HepG2 (cell line): ENCODE data around the gene SRSF7. TPM values are rescaled to one million over a fixed set of nuclear protein-coding genes. Genes with fewer than 3 reads are reported as not detected.

Experiments used
- ATAC-seq: fragments of 200-7000 bp; cut with Tn5 transposase; 3 replicates; pipeline ENCODE4 v1.9.1; 2020; ENCODE audit warnings: mild to moderate bottlenecking, moderate library complexity
- BruUV-seq: library from RNA; stranded (reverse); fragments of 400-500 nt; replicated peaks from 2 replicates; lab custom pipeline; 2021; lab: Mats Ljungman, UMichigan
- CTCF ChIA-PET: fragments of 300-600 bp; formaldehyde crosslinking; extraction: SDS; loops from one replicate; lab custom pipeline; 2021; ENCODE audit warnings: low total read pairs, inconsistent platforms, low intra/inter-chr PET ratio; lab: Yijun Ruan, JAX
- POLR2A ChIA-PET: fragments of 350-600 bp; sonication (Branson Sonifier 250); formaldehyde crosslinking; loops from one replicate; lab custom pipeline; 2020; ENCODE audit warnings: antibody characterized with exemption, inconsistent platforms; lab: Yijun Ruan, JAX
- DNase-seq: peaks from one replicate; pipeline ENCODE4 v3.0.0-alpha.2; 2015; ENCODE audit warnings: low spot score
- FAIRE-seq: peaks from 3 replicates; lab custom pipeline; 2011; peaks lifted over from hg19 to GRCh38; lab: Jason Lieb, UNC
- H2AFZ ChIP-seq: one replicate; pipeline ENCODE4 v1.6.1; 2011; ENCODE audit warnings: low read length, inconsistent platforms
- H3K27ac ChIP-seq: fragments of 300-600 bp; 3 replicates; pipeline ENCODE4 v1.8.0; 2011; ENCODE audit warnings: mixed run types, mild to moderate bottlenecking, mixed read lengths, low read length, inconsistent platforms; ENCODE audit not compliant: insufficient read depth; ENCODE audit errors: extremely low read length
- H3K27me3 ChIP-seq, 2 experiments: fragments of 200-600 bp in 1 of 2; 2 replicates in 1 of 2; 3 replicates in 1 of 2; pipeline versions ENCODE4 v1.6.0 to v1.8.0; 2011; ENCODE audit warnings: low read length in 2 of 2, mild to moderate bottlenecking in 2 of 2, moderate library complexity in 2 of 2, inconsistent platforms in 1 of 2; ENCODE audit not compliant: insufficient read depth in 2 of 2, control insufficient read depth in 1 of 2
- H3K36me3 ChIP-seq, 2 experiments: fragments of 200-600 bp in 1 of 2; replicated peaks in 1 of 2; 2 replicates in 1 of 2; 3 replicates in 1 of 2; pipeline versions ENCODE4 v1.5.1 to v1.8.0; 2011; ENCODE audit warnings: low read length in 2 of 2, inconsistent platforms in 1 of 2; ENCODE audit not compliant: insufficient read depth in 2 of 2, control insufficient read depth in 1 of 2
- H3K4me1 ChIP-seq: 2 replicates; pipeline ENCODE4 v1.5.1; 2012; ENCODE audit warnings: low read length, inconsistent platforms; ENCODE audit not compliant: insufficient read depth
- H3K4me2 ChIP-seq: 2 replicates; pipeline ENCODE4 v1.6.0; 2011; ENCODE audit warnings: low read depth, low read length, inconsistent platforms
- H3K4me3 ChIP-seq, 3 experiments: fragments of 200-600 bp in 1 of 3; sonication (generic), shearing (Covaris generic) in 1 of 3; replicated peaks in 1 of 3; 2 replicates each; pipeline ENCODE4 v1.5.1; 2011 to 2016; ENCODE audit warnings: low read length in 3 of 3, inconsistent platforms in 2 of 3, low read depth in 2 of 3, mild to moderate bottlenecking in 2 of 3, control low read depth in 1 of 3, mixed read lengths in 1 of 3; ENCODE audit not compliant: insufficient read depth in 1 of 3
- H3K79me2 ChIP-seq: one replicate; pipeline ENCODE4 v1.6.1; 2011; ENCODE audit warnings: low read length, inconsistent platforms; ENCODE audit not compliant: insufficient read depth
- H3K9ac ChIP-seq: 2 replicates; pipeline ENCODE4 v1.6.0; 2011; ENCODE audit warnings: mild to moderate bottlenecking, low read depth, low read length, inconsistent platforms; ENCODE audit not compliant: insufficient read depth
- H3K9me3 ChIP-seq: 2 replicates; pipeline ENCODE4 v1.5.1; 2012; ENCODE audit warnings: mild to moderate bottlenecking, low read length
- H4K20me1 ChIP-seq: 2 replicates; pipeline ENCODE4 v1.6.0; 2011; ENCODE audit warnings: inconsistent platforms, mild to moderate bottlenecking, low read length, moderate library complexity; ENCODE audit not compliant: insufficient read depth
- DNMT3B ChIP-seq: conservative IDR thresholded peaks from 2 replicates; pipeline ENCODE4 v1.6.1; 2016; ENCODE audit warnings: missing biosample characterization, control low read depth
- KDM2A ChIP-seq: sonication (generic); formaldehyde crosslinking; IDR thresholded peaks from 2 replicates; pipeline ENCODE4 v1.4.0; 2020; ENCODE audit warnings: low read depth, missing genetic modification reagents, borderline replicate concordance
- ONECUT2 ChIP-seq: sonication (generic); formaldehyde crosslinking; IDR thresholded peaks from 2 replicates; pipeline ENCODE4 v1.4.0; 2020; ENCODE audit warnings: missing genetic modification reagents
- SRSF4 ChIP-seq: fragments of 200-400 bp; formaldehyde crosslinking; IDR thresholded peaks from one replicate; pipeline ENCODE4 v1.6.1; 2018; ENCODE audit warnings: mild to moderate bottlenecking, low read depth, low read length, moderate library complexity; ENCODE audit not compliant: poor library complexity, severe bottlenecking
- ZNF34 ChIP-seq: sonication (generic); formaldehyde crosslinking; IDR thresholded peaks from 2 replicates; pipeline ENCODE4 v1.4.0; 2020; ENCODE audit warnings: mild to moderate bottlenecking, missing genetic modification reagents, borderline replicate concordance
- ZNF777 ChIP-seq: sonication (generic); formaldehyde crosslinking; IDR thresholded peaks from 2 replicates; pipeline ENCODE4 v1.4.0; 2020; ENCODE audit warnings: missing genetic modification reagents
- WGBS: methylation state at CpG from one replicate; pipeline ENCODE4 v1.1.6; 2017; ENCODE audit warnings: low lambda C conversion rate; 5-methylcytosine and 5-hydroxymethylcytosine counted together
- in situ Hi-C: cut with HindIII; loops from 2 replicates; pipeline ENCODE4 v1.10.0; 2017; ENCODE audit warnings: low pct_unique_long_range_greater_than_20kb; ENCODE audit not compliant: extremely low pct_ligation_motif_present
- intact Hi-C: fragments of 100-400 bp; cut with micrococcal nuclease; formaldehyde crosslinking; loops from one replicate; pipeline ENCODE4 v1.10.0; 2022; ENCODE audit not compliant: unreplicated experiment
- polyA plus RNA-seq, 8 experiments: library from polyadenylated mRNA; depleted of rRNA in 3 of 8; stranded (reverse) in 7 of 8; unstranded in 1 of 8; fragments of >200 nt; fragmentation: Illumina TruSeq in 4 of 8; extraction: Trizol in 4 of 8; gene quantifications; 2 replicates each; pipeline versions ENCODE4 v1.2.1 to v1.2.3, GENCODE V29; 2011 to 2016; ENCODE audit warnings: low read depth in 4 of 8, missing spikeins in 1 of 8, mixed read lengths in 1 of 8; ENCODE audit not compliant: insufficient read depth in 1 of 8
- total RNA-seq, 5 experiments: library from RNA; depleted of rRNA; stranded (reverse); fragments of >200 nt; fragmentation: Illumina TruSeq; extraction: Trizol; gene quantifications; 2 replicates each; pipeline ENCODE4 v1.2.3, GENCODE V29; 2016; ENCODE audit warnings: low read depth in 1 of 5
- TF ChIP-seq, protein P1 (sequence below): sonication (generic); formaldehyde crosslinking; IDR thresholded peaks from 2 replicates; pipeline ENCODE4 v1.4.0; 2020; ENCODE audit warnings: missing genetic modification reagents
- TF ChIP-seq, protein P2 (sequence below), 2 experiments: sonication (generic) in 1 of 2; formaldehyde crosslinking in 1 of 2; IDR thresholded peaks; 2 replicates each; pipeline versions ENCODE4 v1.6.1 to v1.9.0; 2014 to 2022; ENCODE audit warnings: antibody characterized with exemption in 1 of 2, borderline replicate concordance in 1 of 2, inconsistent platforms in 1 of 2, low read depth in 1 of 2, missing genetic modification reagents in 1 of 2
- TF ChIP-seq, protein P3 (sequence below): sonication (generic); formaldehyde crosslinking; IDR thresholded peaks from 2 replicates; pipeline ENCODE4 v1.4.0; 2020; ENCODE audit warnings: missing genetic modification reagents, borderline replicate concordance

The SRSF7 gene
- total and polyA plus RNA-seq, 2 of the 13 experiments (the other 11 are each of a cell fraction or from before 2014, with no cell fraction given), result 172 to 275 TPM

DNA sequence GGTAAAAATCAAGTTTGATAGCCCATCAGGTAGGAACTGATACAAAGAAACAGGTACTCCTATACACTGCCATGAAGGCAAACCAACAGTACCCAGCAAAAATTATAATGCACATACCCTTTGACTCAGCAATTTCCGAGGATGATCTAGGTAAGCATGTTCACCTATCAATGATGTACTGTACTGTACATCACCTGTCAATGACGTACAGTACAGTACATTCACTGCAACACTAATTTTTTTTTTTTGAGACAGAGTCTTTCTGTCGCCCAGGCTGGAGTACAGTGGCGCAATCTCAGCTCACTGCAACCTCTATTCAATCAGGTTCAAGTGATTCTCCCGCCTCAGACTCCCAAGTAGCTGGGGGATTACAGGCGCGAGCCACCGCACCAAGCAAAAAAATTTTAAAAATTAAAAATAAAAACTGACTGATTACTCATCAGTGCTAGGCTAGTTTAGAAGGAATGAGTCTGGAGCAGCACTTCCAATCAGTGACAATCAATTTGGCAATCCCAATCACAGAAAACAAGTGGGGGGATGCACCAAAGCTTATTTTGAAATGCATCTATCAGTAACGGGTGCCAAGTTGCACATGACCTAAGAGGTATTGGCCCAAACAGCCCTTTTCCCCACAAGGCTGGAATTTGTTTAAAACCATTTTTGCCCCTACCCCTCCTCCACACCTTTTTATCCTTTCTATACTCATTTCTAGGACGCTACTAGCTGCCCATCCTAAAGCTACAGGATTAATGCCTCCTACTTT, 8.2 kb downstream of the SRSF7 start:
- Histone ChIP-seq H3K4me3 (no peak overlapping the region), H3K4me2 (no peak overlapping the region), H3K79me2 (peaks cover 39% of the 10 kb centered on the region), H3K36me3 (peaks cover 11 to 46% of the 10 kb centered on the region in 2 experiments), H3K27ac (peak overlapping the region; percentile 13), H3K27me3 (no peaks in the 10 kb centered on the region), H4K20me1 (peaks cover 58% of the 10 kb centered on the region), H3K4me1 (peaks cover 76% of the 10 kb centered on the region), H3K9me3 (no peaks in the 10 kb centered on the region), H3K9ac (no peak overlapping the region), H2AFZ (no peak overlapping the region)
- ChIA-PET CTCF (no interaction called here), POLR2A (interaction anchor here (0.7 to 5.2 kb wide), 4 partner anchors 8 to 11 kb away, joined by 3 to 59 read pairs (median 10); partner anchors contain the start of gene SRSF7)
- in situ Hi-C loops (loop anchor here (25.0 kb wide), 1 partner anchor 431 kb away; no protein-coding TSS in a partner anchor), intact Hi-C loops (loop anchor here (5.0 to 10.0 kb wide), 2 partner anchors 92 to 426 kb away; no protein-coding TSS in a partner anchor)
- no peak for FAIRE-seq
- WGBS, result 85% methylated on average over 10 of the region's 10 CpGs
- no peak for DNase-seq
- peak; percentile 29 for ATAC-seq
- no TSS peak for BruUV-seq
- TF ChIP-seq DNMT3B (CRISPR knock-in tag) (no peak), ZNF34 (CRISPR knock-in tag) (no peak), ONECUT2 (CRISPR knock-in tag) (no peak), ZNF777 (no peak), SRSF4 (no peak), KDM2A (CRISPR knock-in tag) (no peak)
- TF ChIP-seq, protein P1, sequence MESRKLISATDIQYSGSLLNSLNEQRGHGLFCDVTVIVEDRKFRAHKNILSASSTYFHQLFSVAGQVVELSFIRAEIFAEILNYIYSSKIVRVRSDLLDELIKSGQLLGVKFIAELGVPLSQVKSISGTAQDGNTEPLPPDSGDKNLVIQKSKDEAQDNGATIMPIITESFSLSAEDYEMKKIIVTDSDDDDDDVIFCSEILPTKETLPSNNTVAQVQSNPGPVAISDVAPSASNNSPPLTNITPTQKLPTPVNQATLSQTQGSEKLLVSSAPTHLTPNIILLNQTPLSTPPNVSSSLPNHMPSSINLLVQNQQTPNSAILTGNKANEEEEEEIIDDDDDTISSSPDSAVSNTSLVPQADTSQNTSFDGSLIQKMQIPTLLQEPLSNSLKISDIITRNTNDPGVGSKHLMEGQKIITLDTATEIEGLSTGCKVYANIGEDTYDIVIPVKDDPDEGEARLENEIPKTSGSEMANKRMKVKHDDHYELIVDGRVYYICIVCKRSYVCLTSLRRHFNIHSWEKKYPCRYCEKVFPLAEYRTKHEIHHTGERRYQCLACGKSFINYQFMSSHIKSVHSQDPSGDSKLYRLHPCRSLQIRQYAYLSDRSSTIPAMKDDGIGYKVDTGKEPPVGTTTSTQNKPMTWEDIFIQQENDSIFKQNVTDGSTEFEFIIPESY (CRISPR knock-in tag), result 0 out of 2 replicates have a peak, but pooled peaks have one; percentile 21
- TF ChIP-seq, protein P2, sequence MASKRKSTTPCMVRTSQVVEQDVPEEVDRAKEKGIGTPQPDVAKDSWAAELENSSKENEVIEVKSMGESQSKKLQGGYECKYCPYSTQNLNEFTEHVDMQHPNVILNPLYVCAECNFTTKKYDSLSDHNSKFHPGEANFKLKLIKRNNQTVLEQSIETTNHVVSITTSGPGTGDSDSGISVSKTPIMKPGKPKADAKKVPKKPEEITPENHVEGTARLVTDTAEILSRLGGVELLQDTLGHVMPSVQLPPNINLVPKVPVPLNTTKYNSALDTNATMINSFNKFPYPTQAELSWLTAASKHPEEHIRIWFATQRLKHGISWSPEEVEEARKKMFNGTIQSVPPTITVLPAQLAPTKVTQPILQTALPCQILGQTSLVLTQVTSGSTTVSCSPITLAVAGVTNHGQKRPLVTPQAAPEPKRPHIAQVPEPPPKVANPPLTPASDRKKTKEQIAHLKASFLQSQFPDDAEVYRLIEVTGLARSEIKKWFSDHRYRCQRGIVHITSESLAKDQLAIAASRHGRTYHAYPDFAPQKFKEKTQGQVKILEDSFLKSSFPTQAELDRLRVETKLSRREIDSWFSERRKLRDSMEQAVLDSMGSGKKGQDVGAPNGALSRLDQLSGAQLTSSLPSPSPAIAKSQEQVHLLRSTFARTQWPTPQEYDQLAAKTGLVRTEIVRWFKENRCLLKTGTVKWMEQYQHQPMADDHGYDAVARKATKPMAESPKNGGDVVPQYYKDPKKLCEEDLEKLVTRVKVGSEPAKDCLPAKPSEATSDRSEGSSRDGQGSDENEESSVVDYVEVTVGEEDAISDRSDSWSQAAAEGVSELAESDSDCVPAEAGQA (IDR thresholded peaks at IDR 0.05; ENCODE audit: low read depth), result no peak
- TF ChIP-seq, protein P2 (CRISPR knock-in tag; IDR thresholded peaks at IDR 0.05; ENCODE audit: borderline replicate concordance), result no peak
- TF ChIP-seq, protein P3, sequence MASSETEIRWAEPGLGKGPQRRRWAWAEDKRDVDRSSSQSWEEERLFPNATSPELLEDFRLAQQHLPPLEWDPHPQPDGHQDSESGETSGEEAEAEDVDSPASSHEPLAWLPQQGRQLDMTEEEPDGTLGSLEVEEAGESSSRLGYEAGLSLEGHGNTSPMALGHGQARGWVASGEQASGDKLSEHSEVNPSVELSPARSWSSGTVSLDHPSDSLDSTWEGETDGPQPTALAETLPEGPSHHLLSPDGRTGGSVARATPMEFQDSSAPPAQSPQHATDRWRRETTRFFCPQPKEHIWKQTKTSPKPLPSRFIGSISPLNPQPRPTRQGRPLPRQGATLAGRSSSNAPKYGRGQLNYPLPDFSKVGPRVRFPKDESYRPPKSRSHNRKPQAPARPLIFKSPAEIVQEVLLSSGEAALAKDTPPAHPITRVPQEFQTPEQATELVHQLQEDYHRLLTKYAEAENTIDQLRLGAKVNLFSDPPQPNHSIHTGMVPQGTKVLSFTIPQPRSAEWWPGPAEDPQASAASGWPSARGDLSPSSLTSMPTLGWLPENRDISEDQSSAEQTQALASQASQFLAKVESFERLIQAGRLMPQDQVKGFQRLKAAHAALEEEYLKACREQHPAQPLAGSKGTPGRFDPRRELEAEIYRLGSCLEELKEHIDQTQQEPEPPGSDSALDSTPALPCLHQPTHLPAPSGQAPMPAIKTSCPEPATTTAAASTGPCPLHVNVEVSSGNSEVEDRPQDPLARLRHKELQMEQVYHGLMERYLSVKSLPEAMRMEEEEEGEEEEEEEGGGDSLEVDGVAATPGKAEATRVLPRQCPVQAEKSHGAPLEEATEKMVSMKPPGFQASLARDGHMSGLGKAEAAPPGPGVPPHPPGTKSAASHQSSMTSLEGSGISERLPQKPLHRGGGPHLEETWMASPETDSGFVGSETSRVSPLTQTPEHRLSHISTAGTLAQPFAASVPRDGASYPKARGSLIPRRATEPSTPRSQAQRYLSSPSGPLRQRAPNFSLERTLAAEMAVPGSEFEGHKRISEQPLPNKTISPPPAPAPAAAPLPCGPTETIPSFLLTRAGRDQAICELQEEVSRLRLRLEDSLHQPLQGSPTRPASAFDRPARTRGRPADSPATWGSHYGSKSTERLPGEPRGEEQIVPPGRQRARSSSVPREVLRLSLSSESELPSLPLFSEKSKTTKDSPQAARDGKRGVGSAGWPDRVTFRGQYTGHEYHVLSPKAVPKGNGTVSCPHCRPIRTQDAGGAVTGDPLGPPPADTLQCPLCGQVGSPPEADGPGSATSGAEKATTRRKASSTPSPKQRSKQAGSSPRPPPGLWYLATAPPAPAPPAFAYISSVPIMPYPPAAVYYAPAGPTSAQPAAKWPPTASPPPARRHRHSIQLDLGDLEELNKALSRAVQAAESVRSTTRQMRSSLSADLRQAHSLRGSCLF (CRISPR knock-in tag), result no peak
